HG03097 (cell line): ENCODE data around the gene RABGEF1.
"Not testable (repeated sequence)": the region's sequence is repeated elsewhere in the genome, so short reads cannot be mapped to it uniquely, and the experiment has no call there.

ENCODE experiments used
- ATAC-seq: cut with Tn5 transposase; IDR thresholded peaks from one replicate; pipeline ENCODE4 v1.9.1; 2021; ENCODE audit not compliant: unreplicated experiment, low FRiP score

RABGEF1 gene

GRCh38 chr7:66845379-66846095 is 105.0 kb downstream of the RABGEF1 start:
- no peak for ATAC-seq

- ATAC-seq, result not testable (repeated sequence)
Measured at GRCh38 chr7:66846096-66846445, 105.5 kb downstream of the RABGEF1 start.

- ATAC-seq, result not testable (repeated sequence)
Measured at GRCh38 chr7:66847523-66847855, 107.0 kb downstream of the RABGEF1 start.

- ATAC-seq, result no peak
Measured at GRCh38 chr7:66847879-66848790, 107.6 kb downstream of the RABGEF1 start.

GRCh38 chr7:66859339-66859738 is 118.8 kb downstream of the RABGEF1 start:
- no peak for ATAC-seq

- ATAC-seq, result no peak
Measured at GRCh38 chr7:66859794-66860645, 119.5 kb downstream of the RABGEF1 start.

GRCh38 chr7:66860767-66861166 is 120.2 kb downstream of the RABGEF1 start:
- ATAC-seq, result no peak
